H1 (cell line): ENCODE measurements around the gene VARS2. TPM values are rescaled to one million over a fixed set of nuclear protein-coding genes. Genes with fewer than 3 reads are reported as not detected.
"Not testable (repeated sequence)": the region's sequence is repeated elsewhere in the genome, so short reads cannot be mapped to it uniquely, and the experiment has no call there.

Experiments used
- CTCF ChIA-PET: fragments of 300-600 bp; sonication (Branson Sonifier 250); formaldehyde crosslinking; loops from one replicate; lab custom pipeline; 2021; ENCODE audit not compliant: partially characterized antibody; lab: Charles Lee
- POLR2A ChIA-PET: fragments of 300-600 bp; sonication (Branson Sonifier 250); formaldehyde crosslinking; loops from one replicate; lab custom pipeline; 2021; ENCODE audit warnings: inconsistent platforms; ENCODE audit not compliant: partially characterized antibody; lab: Charles Lee
- DNase-seq, 2 experiments: peaks; one replicate each; pipeline versions ENCODE4 v3.0.0 to v3.0.0-alpha.2; 2010 to 2022; ENCODE audit warnings: low spot score in 2 of 2, low read depth in 1 of 2, mixed read lengths in 1 of 2
- FAIRE-seq: peaks from 2 replicates; lab custom pipeline; 2011; peaks lifted over from hg19 to GRCh38; lab: Jason Lieb, UNC
- H2AFZ ChIP-seq: 2 replicates; pipeline ENCODE4 v1.8.1; 2012; ENCODE audit warnings: low read length, inconsistent platforms
- H2AK5ac ChIP-seq: 2 replicates; pipeline ENCODE4 v1.6.1; 2013; ENCODE audit warnings: low read depth, low read length
- H2BK120ac ChIP-seq: replicated peaks from 2 replicates; pipeline ENCODE3; 2013; ENCODE audit warnings: low read depth, low read length, inconsistent platforms
- H2BK12ac ChIP-seq: 2 replicates; pipeline ENCODE4 v1.6.1; 2013; ENCODE audit warnings: low read depth, low read length
- H2BK15ac ChIP-seq: 2 replicates; pipeline ENCODE4 v1.6.1; 2013; ENCODE audit warnings: low read length
- H2BK20ac ChIP-seq: 2 replicates; pipeline ENCODE4 v1.6.1; 2013; ENCODE audit warnings: low read length
- H2BK5ac ChIP-seq: 2 replicates; pipeline ENCODE4 v1.6.1; 2013; ENCODE audit warnings: low read depth, low read length
- H3K14ac ChIP-seq: 2 replicates; pipeline ENCODE4 v1.6.1; 2013; ENCODE audit warnings: inconsistent platforms; ENCODE audit not compliant: insufficient read length
- H3K18ac ChIP-seq: 2 replicates; pipeline ENCODE4 v1.6.1; 2013; ENCODE audit warnings: low read length; ENCODE audit errors: extremely low read depth
- H3K23ac ChIP-seq: 2 replicates; pipeline ENCODE4 v1.6.1; 2013; ENCODE audit warnings: inconsistent platforms; ENCODE audit not compliant: insufficient read length
- H3K23me2 ChIP-seq: 2 replicates; pipeline ENCODE4 v1.6.1; 2013; ENCODE audit warnings: low read depth, low read length
- H3K27ac ChIP-seq: 2 replicates; pipeline ENCODE4 v1.6.1; 2011; ENCODE audit warnings: low read depth, low read length, inconsistent platforms
- H3K27me3 ChIP-seq, 4 experiments: replicated peaks in 1 of 4; 1 replicate in 1 of 4; 2 replicates in 3 of 4; pipeline versions ENCODE4 v1.6.1 to v1.8.1; 2011 to 2013; ENCODE audit warnings: low read length in 3 of 4, mild to moderate bottlenecking in 3 of 4, inconsistent platforms in 2 of 4, mixed read lengths in 2 of 4, moderate library complexity in 1 of 4; ENCODE audit not compliant: control insufficient read depth in 3 of 4, insufficient read depth in 3 of 4; ENCODE audit errors: extremely low read depth in 1 of 4
- H3K36me3 ChIP-seq, 4 experiments: 2 replicates each; pipeline versions ENCODE4 v1.6.1 to v1.8.1; 2011 to 2013; ENCODE audit warnings: mild to moderate bottlenecking in 4 of 4, low read length in 3 of 4, moderate library complexity in 2 of 4, control low read depth in 1 of 4, inconsistent platforms in 1 of 4; ENCODE audit not compliant: insufficient read depth in 4 of 4, control insufficient read depth in 2 of 4
- H3K4ac ChIP-seq: replicated peaks from 2 replicates; pipeline ENCODE3; 2013; ENCODE audit warnings: low read length, low read depth, mixed read lengths, inconsistent platforms; ENCODE audit not compliant: insufficient read length
- H3K4me1 ChIP-seq, 4 experiments: replicated peaks in 1 of 4; 1 replicate in 1 of 4; 2 replicates in 3 of 4; pipeline versions ENCODE4 v1.6.1 to v1.8.1; 2011 to 2013; ENCODE audit warnings: low read length in 3 of 4, inconsistent platforms in 2 of 4, mixed read lengths in 1 of 4; ENCODE audit not compliant: insufficient read depth in 4 of 4, control insufficient read depth in 3 of 4
- H3K4me2 ChIP-seq, 2 experiments: 2 replicates each; pipeline versions ENCODE4 v1.6.1 to v1.8.1; 2011 to 2013; ENCODE audit warnings: low read depth in 2 of 2, low read length in 2 of 2, control low read depth in 1 of 2, inconsistent platforms in 1 of 2, mild to moderate bottlenecking in 1 of 2; ENCODE audit not compliant: insufficient read depth in 1 of 2
- H3K4me3 ChIP-seq, 4 experiments: fragments of 200-600, 300-600 bp in 1 of 4; sonication (generic), shearing (Covaris generic), sonication (Bioruptor Twin) in 1 of 4; 2 replicates each; pipeline versions ENCODE4 v1.5.1 to v1.8.1; 2011 to 2016; ENCODE audit warnings: low read length in 4 of 4, low read depth in 3 of 4, control low read depth in 2 of 4, inconsistent platforms in 2 of 4, mild to moderate bottlenecking in 2 of 4, mixed read lengths in 1 of 4, moderate library complexity in 1 of 4; ENCODE audit not compliant: insufficient read depth in 2 of 4; ENCODE audit errors: extremely low read depth in 1 of 4
- H3K56ac ChIP-seq: replicated peaks from 2 replicates; pipeline ENCODE3; 2013; ENCODE audit warnings: low read depth, mild to moderate bottlenecking, mixed read lengths, low read length, inconsistent platforms; ENCODE audit not compliant: insufficient read length
- H3K79me1 ChIP-seq: 2 replicates; pipeline ENCODE4 v1.6.1; 2013; ENCODE audit warnings: low read depth, low read length, control low read depth
- H3K79me2 ChIP-seq, 2 experiments: 2 replicates each; pipeline versions ENCODE4 v1.6.1 to v1.8.1; 2012 to 2013; ENCODE audit warnings: low read length in 2 of 2, mild to moderate bottlenecking in 2 of 2, inconsistent platforms in 1 of 2; ENCODE audit not compliant: insufficient read depth in 2 of 2, control insufficient read depth in 1 of 2
- H3K9ac ChIP-seq, 4 experiments: replicated peaks in 1 of 4; 1 replicate in 1 of 4; 2 replicates in 3 of 4; pipeline versions ENCODE4 v1.6.1 to v1.8.1; 2011 to 2013; ENCODE audit warnings: low read depth in 3 of 4, low read length in 3 of 4, control low read depth in 2 of 4, mild to moderate bottlenecking in 2 of 4, moderate library complexity in 2 of 4, inconsistent platforms in 1 of 4; ENCODE audit errors: extremely low read depth in 1 of 4
- H3K9me3 ChIP-seq, 2 experiments: 2 replicates each; pipeline versions ENCODE4 v1.6.1 to v1.8.1; 2012 to 2013; ENCODE audit warnings: mild to moderate bottlenecking in 2 of 2, moderate library complexity in 2 of 2, control low read depth in 1 of 2, inconsistent platforms in 1 of 2, low read depth in 1 of 2, low read length in 1 of 2, mixed read lengths in 1 of 2; ENCODE audit not compliant: insufficient read depth in 2 of 2
- H4K20me1 ChIP-seq, 2 experiments: replicated peaks in 1 of 2; 2 replicates each; pipeline versions ENCODE3 to v1.8.1; 2011 to 2013; ENCODE audit warnings: inconsistent platforms in 2 of 2, low read length in 2 of 2, mild to moderate bottlenecking in 1 of 2; ENCODE audit not compliant: insufficient read depth in 2 of 2, control insufficient read depth in 1 of 2
- H4K5ac ChIP-seq: 2 replicates; pipeline ENCODE4 v1.6.1; 2013; ENCODE audit warnings: low read length, low read depth, mixed read lengths, inconsistent platforms; ENCODE audit not compliant: insufficient read length
- H4K8ac ChIP-seq: 2 replicates; pipeline ENCODE4 v1.8.0; 2013; ENCODE audit warnings: mild to moderate bottlenecking, moderate library complexity, low read length, inconsistent platforms; ENCODE audit not compliant: insufficient read depth; ENCODE audit errors: extremely low read depth
- H4K91ac ChIP-seq: replicated peaks from 2 replicates; pipeline ENCODE3; 2013; ENCODE audit warnings: low read length, mixed read lengths, inconsistent platforms; ENCODE audit not compliant: insufficient read length
- CBX5 ChIP-seq: fragments of 300-800, 300-1000 bp; sonication (generic); IDR thresholded peaks from 2 replicates; pipeline ENCODE4 v1.7.1; 2016; ENCODE audit warnings: antibody characterized with exemption, low read length, low read depth
- WGBS, 2 experiments: shearing (Covaris generic) in 1 of 2; methylation state at CpG; one replicate each; pipeline versions ENCODE4 v1.1.6 to v1.1.7; 2013 to 2015; ENCODE audit warnings: low lambda C conversion rate in 2 of 2, mixed read lengths in 2 of 2, inconsistent platforms in 1 of 2, low coverage in 1 of 2, missing lambda C conversion rate in 1 of 2; ENCODE audit not compliant: insufficient replicate concordance in 2 of 2, insufficient coverage in 1 of 2, insufficient read length in 1 of 2; ENCODE audit errors: extremely low coverage in 1 of 2, missing lambda C conversion rate in 1 of 2; 5-methylcytosine and 5-hydroxymethylcytosine counted together
- polyA plus RNA-seq, 7 experiments: library from polyadenylated mRNA; depleted of rRNA in 3 of 7; stranded (reverse) in 5 of 7; unstranded in 2 of 7; fragments of >200 nt in 5 of 7; fragments of 200-250 nt in 2 of 7; gene quantifications; 1 replicate in 5 of 7; 2 replicates in 1 of 7; 4 replicates in 1 of 7; pipeline versions ENCODE4 v1.2.1 to v1.2.3, GENCODE V29; 2011 to 2013; ENCODE audit warnings: missing spikeins in 2 of 7, mixed read lengths in 2 of 7
- total RNA-seq: library from RNA; stranded (reverse); fragmentation: NEBNext Ultra II Directional; extraction: Animal tissue kit (Norgen Biotek cat#: 25700); gene quantifications from 2 replicates; pipeline ENCODE4 v1.2.1, GENCODE V29; 2021

The VARS2 gene
- total and polyA plus RNA-seq, 2 of the 8 experiments (the other 6 are each of a cell fraction or from before 2014, with no cell fraction given), result 26.8 to 47.7 TPM

GRCh38 chr6:30966154-30966553 is 52.1 kb downstream of the VARS2 start (continued):
- TF ChIP-seq CBX5, result no peak

GRCh38 chr6:30969171-30969570 is 55.1 kb downstream of the VARS2 start:
- H2BK20ac ChIP-seq, H2AK5ac ChIP-seq, H2AFZ ChIP-seq, H3K4me2 ChIP-seq, H3K36me3 ChIP-seq, H3K14ac ChIP-seq, H3K9ac ChIP-seq, H3K23me2 ChIP-seq, H3K4ac ChIP-seq, H3K56ac ChIP-seq, H2BK12ac ChIP-seq, DNase-seq, H4K8ac ChIP-seq, H3K79me2 ChIP-seq, H3K9me3 ChIP-seq, H4K20me1 ChIP-seq, POLR2A ChIA-PET, H3K23ac ChIP-seq, H3K27me3 ChIP-seq, H3K27ac ChIP-seq, H3K79me1 ChIP-seq, H2BK5ac ChIP-seq, H4K91ac ChIP-seq, H3K4me3 ChIP-seq, H4K5ac ChIP-seq, H2BK120ac ChIP-seq, FAIRE-seq, H3K18ac ChIP-seq, H3K4me1 ChIP-seq, H2BK15ac ChIP-seq: not testable (repeated sequence)
- CTCF ChIA-PET, result interaction anchor here (1.0 to 3.4 kb wide), 5 partner anchors 8 to 102 kb away, joined by 3 to 10 read pairs (median 3); no protein-coding TSS in a partner anchor
- 90% methylated on average over 6 of the region's 6 CpGs; no CpG with 5 or more reads in 1 of the 2 experiments for WGBS, 2 experiments
